HG03378 (cell line): ENCODE results near the gene PCSK1.

Experiments used
- ATAC-seq: cut with Tn5 transposase; IDR thresholded peaks from one replicate; pipeline ENCODE4 v1.9.1; 2021; ENCODE audit warnings: mild to moderate bottlenecking, moderate library complexity; ENCODE audit not compliant: unreplicated experiment

PCSK1 gene

DNA sequence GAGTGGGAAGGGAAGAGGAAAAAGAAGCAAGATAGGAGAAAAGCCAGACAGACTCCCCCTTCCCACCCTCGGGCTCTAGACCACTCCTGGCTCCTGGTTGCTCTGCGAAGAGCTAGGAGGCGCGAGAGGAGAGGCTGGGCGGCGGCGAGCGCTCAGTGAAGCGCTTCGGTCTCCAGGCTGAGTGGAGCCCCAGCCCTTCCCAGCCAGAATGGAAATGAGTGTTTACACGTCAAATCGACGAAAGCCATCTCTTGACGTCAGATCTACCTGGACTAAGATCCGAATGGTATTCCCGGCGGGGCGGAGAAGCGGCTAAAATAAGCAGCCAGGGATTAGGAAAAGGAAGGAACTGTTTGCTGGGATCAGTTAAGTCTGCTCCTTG is at the start of gene PCSK1:
PCSK1 (minus strand) TSS at position 183 of the 382 bp plus-strand sequence. CDS start 206 bp downstream, outside the sequence.
- no peak for ATAC-seq

DNA sequence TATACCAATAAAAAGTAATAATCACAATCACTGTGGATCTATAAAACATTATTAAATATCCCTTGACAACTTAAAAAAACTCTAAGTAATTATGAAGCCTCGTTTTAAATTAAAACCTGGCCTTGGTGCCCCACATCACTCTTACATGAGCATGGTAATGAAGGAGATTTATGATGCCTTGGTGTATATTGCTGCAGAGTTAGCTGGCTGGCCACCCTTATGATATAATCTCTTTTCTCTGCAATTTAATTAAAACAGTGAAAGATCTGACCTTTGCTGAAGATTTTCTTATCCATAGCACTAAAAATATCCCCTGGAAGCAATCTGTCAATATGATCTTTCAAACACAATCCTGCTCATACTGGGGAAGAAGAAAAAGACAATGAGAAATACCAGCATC is 48.8 kb upstream of the PCSK1 start:
- no peak for ATAC-seq

DNA sequence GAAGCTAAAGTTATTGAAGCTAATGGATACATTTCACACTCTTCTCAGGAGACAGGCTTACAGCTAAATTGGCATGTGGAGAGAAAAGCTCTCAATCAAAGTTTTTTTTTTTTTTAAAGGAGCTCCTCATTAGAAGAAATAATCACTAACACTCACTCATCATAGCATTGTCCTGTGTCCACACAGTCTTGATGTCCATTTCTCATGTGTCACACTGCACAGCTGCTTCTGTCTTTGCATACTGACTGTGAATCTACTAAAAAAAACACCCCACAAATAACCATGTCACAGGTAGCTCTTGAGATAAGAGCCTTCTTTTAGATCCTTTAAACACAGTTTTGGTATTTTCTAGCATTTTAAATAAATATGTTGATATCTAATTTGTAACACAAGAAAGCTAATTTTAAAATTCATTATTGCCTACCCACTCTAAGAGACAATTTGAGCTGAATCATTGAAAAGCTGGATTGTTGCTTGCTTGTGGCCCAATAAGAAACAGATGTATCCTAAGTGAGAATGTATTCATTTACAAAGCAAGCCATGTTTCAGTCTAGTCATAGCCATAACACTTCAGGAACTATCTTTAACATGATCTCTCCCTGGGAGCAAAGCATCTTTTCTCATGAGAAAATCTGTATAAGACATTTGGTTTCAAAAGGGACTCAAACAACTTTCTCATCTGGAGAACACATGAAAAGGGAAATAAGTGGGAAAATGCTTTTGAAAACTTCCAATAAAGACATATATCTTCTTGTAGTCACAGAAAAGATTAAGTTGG is 48.1 kb upstream of the PCSK1 start:
- no peak for ATAC-seq

DNA sequence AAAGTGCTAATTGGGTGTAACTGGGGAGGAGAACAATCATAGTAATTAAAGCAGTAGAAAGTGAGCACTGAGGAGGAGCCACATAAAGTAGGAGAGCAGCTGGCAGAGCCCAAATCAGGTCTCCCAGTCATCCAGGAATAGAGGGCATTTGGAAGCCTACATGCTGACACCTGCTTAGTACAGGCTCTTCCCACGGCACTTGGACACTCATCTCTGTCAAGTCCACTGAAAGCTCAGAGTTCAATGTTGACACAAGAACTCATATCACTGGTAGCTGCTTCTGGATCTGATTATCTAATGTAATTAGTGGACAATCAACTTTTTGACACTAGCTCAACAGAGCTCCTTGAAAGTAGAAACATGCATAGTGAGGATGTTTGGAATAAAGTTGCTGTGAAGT is 45.9 kb upstream of the PCSK1 start:
- no peak for ATAC-seq

DNA sequence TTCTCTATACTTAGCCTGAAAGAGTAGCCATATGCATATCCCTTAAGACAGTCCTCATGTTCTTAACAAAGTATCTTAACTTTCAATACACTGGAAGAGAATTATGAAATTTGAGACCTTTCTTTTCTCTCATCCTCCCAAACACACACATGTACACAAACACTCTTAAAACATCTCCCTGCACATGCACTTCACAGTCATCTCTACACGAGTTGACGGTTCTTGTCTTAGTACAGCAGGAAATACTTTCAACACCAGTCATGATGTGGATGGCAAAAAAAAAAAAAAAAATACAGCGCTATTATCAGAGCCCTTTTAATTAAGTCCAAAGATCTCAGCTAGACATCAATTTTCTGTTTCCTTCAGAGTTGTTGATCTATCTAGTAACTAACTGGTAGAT is 43.6 kb upstream of the PCSK1 start:
- no peak for ATAC-seq

- ATAC-seq, result no peak
Measured at GRCh38 chr5:96474073-96474472, 41.0 kb upstream of the PCSK1 start.

- ATAC-seq, result no peak
Measured at GRCh38 chr5:96473155-96473554, 40.1 kb upstream of the PCSK1 start.

DNA sequence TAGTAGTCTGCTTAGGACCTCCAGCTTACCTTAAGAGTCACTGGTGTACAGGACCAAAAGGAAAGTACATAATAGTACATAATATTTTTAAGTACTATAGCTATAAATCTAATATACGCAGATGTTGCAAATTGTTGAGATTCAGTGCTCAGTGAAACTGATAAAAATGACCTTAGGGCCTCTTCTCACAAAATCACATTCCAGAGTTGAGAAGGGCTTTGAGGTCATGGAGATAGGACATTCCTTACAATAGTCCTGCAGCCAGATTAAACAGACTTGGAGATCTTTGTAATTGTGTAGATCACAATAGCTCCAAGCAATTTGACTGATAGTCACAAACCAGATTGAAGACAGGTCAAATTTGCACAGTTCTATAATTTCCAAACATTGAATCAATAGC is 37.7 kb upstream of the PCSK1 start:
- ATAC-seq, result no peak

DNA sequence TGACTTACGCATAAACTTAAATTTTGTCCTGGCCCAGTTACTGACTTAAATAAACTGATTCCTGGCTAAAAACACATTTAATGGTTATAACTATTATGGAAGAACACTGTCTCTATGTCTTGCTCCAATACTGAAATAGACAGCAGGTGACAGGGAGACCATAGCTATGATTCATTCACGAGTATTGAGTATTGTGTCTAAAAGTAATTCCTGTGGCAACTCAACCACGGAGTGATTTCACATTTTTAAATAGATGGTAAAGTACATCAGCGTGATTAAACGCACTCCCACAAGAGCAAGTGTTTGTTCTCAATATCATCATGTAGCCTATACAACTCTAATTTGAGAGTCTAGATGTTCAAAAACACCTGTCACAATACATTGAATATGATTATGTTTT is 35.9 kb upstream of the PCSK1 start:
- ATAC-seq, result no peak

GRCh38 chr5:96463091-96463490 is 30.0 kb upstream of the PCSK1 start:
- no peak for ATAC-seq

DNA sequence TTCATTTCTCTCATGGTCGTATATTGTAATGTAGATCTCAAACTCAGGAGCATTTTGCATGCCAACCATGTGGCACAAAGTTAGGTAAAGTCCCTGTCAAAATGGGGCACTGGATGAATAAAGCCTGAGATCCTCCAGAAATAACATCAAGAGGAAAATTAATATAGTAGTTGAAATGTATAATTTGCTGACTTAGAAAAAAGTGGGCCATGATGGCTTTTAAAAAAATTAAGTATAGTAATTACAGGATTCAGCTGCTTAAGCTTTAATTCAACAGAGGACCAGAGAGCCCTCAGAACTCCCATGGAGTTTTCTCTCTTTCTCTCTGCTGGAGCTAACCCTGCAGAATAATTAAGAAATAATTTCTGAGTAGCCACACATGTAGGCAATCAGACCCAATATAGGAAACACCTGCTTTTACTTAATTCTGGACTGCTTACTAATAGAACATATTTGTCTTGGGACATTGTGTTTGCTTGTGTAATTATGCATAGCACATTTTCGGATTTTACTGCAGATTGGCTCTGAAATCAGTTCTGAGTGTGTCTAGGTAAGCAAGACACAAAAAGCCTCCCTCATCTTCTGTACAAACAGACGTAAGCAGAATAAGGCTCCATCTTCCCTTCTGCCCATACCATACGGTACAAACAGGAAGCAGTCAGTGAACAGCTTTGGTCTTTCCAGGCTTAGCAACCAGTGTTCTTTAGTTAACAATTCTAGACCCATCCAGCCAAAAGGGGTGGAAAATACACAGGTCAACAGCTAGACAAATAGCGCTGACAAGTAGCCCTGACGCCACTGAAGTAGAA is 26.5 kb upstream of the PCSK1 start:
- ATAC-seq, result no peak

- ATAC-seq, result no peak
Measured at GRCh38 chr5:96458176-96458575, 25.1 kb upstream of the PCSK1 start.

GRCh38 chr5:96455789-96456188 is 22.7 kb upstream of the PCSK1 start:
- ATAC-seq, result no peak

DNA sequence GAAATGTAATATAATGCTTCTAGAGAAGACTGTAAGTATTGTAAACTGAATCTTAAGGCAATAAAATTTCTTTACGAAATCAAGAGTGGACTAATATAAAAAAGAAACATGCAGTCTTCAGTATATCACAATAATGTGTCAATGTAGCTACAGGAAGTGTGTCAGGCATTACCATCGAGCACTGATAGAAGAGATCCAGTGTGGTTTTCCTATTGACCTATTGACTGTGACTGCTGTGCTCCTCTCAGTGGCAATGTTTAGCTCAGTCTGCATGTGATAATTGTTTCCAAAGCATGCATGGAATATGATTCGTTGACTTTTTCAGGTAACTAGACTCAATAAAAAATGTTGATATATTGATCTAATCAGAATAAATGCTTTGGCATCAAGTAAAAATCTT is 20.3 kb upstream of the PCSK1 start:
- no peak for ATAC-seq

DNA sequence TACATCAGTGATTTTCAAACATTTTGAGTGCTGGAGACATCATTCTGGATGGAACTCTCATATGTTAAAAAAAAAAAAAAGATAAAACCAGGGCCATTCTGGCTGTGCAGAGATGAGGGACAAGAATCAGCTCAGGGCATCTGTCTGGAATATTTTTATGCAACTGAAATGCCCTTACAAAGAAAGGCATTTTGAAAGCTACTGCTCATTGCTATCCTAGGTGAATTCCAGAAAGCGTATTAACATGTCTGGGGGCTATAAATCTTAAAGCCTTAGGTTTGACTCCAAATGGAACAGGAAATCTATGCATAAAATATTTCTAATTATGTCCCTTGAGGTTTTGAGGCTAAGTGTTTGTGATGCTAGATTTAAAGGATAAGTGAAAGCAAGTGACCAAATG is 14.9 kb upstream of the PCSK1 start:
- ATAC-seq, result no peak

DNA sequence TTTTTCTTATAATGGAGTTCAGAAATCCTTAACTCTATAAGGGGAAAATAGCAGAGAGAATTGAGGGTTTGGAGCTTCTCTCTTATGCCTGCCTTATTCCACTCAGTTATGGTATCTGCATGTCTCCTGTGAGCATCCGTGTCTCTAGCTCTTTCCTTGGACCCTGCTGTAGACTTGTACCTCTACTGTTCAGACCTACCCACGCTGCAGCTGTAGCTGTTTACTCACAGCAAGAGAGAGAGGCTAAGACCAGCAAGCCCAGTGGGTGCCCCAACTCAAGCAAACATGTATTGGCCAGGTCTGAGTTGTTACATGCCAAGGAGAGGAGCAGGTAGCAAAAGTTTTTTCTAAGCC is 7.1 kb upstream of the PCSK1 start:
- ATAC-seq, result peak; percentile 26

DNA sequence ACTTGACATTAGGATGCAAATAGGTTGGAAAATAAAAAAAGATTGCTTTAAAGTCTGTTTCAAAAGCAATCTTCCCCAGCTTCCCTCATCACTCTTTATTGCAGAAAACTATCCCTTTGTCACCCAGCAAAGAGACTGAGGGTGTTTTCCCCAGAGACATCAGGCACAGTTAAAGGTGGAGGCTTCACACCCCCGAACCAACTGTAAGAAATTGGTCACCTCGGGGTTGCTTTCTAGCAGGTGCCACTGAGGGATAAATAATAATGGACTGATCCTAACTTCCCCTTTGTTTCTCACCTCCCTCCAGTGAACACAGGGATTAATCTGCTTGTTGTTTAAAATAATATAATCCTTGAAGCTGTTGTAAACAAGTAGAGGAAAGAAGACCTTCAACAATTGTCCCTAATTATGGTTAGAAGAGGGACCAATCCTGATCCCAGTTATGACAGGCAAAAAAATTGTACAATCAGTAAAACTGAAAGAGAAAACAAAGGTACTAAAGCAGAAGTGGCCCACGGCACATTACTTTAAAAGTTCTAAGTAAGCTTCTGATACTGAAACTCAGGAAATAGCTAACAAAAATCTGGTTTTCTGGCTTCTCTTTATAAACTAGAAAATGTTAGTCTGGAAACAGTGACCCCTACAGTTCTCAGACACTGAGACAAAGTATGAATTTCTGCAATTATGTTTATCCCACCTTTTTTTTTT is 6.6 kb upstream of the PCSK1 start:
- peak; percentile 97 for ATAC-seq

DNA sequence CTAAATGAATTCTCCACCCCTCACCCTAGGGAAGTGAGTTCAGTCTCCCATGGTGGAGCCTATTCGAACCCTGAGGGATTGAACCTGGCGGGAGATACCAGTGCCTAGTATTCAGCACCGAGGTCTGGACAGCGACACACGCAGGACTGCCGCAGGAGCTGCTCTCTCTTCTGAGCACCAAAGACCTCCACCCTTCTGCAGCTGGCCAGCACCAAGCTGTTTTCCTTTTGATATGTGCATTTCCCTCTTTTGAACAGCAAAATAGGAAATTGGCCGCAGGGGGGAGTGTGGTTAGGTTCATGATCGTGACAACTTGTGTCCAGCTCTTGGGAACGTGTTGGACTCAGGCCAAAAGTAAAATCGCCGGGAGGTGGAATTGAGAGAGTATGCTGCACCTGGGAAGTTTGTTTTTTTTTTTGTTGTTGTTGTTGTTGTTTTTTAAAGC is 1.2 kb upstream of the PCSK1 start:
- ATAC-seq, result no peak

DNA sequence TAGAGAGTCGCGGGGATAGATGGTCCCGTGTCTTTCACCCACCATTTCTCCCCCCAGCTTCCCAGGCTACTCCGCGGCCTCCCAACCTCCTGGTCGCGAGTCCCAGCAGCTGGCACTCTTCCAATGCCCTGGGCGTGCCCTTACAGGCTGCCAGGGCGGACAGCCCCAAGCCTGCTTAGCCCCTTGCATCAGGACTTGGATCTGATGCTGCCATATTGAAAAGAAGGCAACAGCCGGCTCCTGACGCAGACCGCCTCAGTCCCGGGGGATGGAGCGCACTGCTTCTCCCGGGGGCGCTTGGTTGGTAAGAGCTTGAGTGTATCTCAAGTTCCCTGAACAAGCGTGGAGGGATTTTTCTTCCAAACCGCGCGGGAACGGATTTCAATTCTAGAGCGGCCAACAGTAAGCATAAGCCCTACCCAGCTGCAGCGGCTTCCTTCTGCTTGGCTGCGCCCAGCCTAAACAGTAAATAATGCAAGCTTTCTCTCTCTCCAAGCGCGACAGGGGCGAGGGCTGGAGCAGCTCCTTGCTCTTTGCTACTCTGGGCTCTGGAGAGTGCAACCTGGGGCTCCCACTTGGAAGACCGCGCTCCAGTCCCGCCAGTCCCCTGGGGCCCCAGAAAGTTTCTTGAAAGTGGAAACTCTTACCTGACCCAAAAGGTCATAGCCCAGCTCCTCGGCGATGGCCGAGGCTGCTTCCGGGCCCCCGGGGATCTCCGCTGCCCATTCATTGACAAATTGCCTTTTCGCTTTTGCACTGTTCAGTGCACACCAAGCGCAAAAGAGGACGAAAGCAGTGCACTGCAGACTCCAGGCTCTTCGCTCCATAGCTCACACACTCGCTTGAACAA is 607 bp downstream of the PCSK1 start:
- no peak for ATAC-seq

DNA sequence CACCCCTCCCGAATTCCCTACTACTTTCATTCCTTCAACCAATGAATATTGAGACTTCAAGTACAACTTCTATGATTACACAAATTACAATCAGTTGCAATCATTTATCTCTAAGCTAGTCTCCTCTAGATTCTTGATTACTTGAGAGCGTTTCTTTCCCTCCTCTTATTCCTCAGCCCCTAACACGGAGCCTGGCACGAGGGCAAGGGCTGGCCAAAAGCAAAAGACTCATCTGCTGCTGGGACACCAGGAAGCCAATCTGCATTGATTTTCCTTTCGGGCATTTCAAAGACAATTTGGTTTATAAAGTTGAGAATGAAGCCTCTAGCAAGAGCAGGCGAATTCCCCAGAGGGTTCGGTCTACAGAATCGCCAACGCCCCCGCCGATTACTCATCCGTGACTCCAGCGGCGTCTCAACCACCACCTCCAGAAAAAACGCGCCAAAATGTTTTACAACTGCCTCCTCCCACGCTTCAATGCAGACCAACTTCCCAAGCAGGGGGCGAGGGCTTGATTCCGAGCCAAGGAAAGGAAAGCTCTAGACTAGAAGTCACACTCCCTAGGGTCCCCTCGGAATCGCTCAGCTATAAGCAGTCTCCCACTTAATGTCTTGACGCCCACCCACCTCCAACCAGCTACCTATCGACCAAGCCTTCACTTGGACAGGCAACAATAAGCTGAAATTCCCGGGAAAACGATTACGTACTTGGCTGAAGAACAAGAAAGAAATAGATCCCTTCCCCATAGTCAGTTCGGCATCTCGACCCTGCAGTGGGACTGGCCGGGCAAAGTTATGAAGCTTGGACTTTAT is 1.5 kb downstream of the PCSK1 start:
- ATAC-seq, result no peak
